Measurements from ENCODE around the gene SYT2.
"Not testable (repeated sequence)": the region's sequence is repeated elsewhere in the genome, so short reads cannot be mapped to it uniquely, and the experiment has no call there.

The SYT2 gene

DNA sequence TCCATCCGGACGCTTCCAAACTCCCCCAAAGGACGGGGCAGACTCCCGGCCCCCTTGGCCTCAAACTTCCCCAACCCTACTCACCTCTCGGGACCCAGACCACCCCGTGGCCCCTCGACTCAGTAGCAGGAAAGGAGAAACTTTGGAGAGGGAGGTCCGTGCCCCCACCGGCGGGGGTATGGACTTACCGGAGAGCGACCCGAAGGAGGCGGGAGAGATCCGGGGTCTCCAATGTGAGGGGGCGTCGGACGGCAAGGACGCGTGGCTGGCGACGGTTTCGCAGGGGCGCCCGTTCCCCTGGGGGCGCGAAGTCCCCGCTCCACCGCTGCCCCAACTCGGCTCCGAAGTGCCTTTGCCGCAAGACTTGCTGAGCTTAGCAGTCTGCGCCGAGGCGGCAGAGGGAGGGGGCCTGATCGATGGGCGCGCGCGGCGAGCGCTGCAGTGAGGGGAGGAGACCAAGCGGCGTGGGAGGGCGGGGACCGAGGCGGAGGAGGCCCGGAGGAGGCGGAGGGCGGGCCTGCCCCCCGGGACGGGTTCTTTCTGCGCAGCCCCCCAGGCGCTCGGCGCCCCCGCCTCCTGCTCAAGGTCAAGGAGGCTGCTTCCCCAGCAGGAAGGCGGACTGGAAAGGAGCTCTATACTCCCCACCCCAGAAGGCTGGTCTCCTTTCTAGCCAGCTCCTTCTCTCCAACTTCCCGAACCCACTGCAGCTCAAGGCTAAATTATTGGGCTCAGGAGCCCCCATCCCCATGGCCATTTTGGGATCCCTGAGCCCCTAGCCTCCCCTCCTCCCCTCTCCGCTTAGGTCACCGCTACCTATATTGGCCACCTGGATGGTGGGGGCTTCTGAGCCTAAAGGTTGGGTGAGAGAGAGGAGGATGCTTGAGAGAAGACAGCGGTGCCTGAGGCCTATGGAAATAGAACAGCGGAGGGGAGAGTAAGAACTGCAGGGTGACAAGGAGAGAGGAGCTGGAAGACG lies at the start of gene SYT2:
TSS of gene SYT2 (minus strand) at position 385 of the 976 bp plus-strand sequence. CDS start 104,682 bp downstream, outside the sequence.
- DNase-seq (ENCODE audit: low spot score) = peak; percentile 22

DNA sequence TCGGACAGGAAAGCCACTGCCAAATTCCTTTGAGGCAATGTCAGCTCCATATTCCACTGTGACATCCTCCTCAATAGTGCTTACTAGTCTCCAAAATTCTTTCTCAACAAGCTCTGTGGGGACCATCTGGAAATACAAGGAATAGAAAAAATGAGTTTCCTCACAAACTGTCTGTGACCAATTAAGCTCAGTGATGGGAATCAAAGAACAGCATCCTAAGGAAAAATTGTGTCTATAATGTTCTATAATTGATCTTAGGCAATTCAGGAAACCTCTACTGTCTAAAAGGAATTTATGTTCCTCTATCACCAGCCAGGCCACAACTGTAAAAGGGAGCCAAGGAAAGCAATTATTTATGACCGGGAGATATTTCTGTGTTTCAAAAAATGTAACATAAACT lies 46.1 kb upstream of the SYT2 start:
- DNase-seq (ENCODE audit: low spot score) = no peak

GRCh38 chr1:202754293-202754692 lies 44.0 kb upstream of the SYT2 start:
- no peak for DNase-seq (ENCODE audit: low spot score)

DNA sequence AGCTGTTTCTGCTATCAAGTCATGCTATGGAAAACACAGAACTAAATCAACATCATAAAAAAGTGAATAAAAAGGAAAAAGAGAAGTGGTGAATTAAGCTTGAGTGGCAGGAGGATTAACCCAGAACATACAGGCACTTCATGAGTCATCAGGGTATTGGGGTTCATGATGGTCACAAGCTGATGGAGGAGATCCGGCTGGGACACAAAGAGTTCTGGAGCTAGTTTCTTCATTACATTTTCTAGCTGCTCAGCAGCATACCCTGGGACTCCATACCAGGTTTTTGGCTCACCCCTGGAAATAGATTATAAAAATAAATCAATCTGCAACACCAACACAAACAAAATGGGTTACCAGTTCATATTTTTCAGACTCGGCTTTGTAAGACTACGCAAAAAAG lies 42.5 kb upstream of the SYT2 start:
- DNase-seq (ENCODE audit: low spot score) = no peak

DNA sequence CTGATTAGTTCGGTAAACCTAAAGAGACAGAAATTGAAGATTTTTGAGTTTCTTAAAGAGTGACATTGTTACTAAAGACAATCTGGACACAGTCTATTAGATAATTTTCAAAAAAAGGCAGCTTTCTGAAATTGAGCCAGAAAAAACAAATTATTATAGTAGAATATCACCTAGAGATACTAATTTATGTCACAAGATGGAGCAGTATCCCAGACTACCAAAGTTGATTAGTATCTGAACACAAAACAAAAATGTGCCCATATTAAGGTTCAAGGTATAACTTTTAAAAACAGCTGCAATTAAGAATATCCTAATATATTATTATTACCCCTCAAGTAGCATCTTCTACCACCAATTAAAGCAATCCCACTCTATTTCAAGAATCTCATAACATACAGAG lies 40.5 kb upstream of the SYT2 start:
- DNase-seq (ENCODE audit: low spot score) = no peak

DNA sequence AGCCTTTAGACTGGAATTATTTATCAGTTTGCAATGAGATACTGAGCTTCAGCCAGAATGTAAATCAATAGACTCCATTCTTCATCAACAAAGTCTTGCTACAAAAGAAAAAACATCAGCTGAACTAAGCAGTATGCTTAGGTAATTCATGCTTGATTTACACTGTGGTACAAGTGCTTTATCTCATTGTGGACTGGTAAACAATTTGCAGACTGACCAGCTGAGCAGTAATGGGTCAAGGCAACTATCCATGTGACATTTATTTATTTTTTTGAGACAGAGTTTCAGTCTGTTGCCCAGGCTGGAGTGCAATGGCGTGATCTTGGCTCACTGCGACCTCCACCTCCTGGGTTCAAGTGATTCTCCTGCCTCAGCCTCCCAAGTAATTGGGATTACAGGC lies 39.8 kb upstream of the SYT2 start:
- no peak for DNase-seq (ENCODE audit: low spot score)

- no peak for DNase-seq (ENCODE audit: low spot score)
Measured at GRCh38 chr1:202745323-202745888, 35.2 kb upstream of the SYT2 start.

DNA sequence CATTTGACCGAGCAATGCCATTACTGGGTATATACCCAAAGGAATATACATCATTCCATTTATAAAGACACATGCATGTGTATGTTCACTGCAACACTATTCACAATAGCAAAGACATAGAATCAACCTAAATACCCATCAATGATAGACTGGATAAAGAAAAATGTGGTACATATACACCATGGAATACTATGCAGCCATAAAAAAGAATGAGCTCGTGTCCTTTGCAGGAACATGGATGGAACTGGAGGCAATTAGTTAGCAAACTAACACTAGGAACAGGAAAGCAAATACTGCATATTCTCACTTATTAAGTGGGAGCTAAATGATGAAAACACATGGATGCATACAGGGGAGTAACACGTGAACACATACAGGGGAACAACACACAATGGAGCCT lies 34.5 kb upstream of the SYT2 start:
- not testable (repeated sequence) for DNase-seq (ENCODE audit: low spot score)

DNA sequence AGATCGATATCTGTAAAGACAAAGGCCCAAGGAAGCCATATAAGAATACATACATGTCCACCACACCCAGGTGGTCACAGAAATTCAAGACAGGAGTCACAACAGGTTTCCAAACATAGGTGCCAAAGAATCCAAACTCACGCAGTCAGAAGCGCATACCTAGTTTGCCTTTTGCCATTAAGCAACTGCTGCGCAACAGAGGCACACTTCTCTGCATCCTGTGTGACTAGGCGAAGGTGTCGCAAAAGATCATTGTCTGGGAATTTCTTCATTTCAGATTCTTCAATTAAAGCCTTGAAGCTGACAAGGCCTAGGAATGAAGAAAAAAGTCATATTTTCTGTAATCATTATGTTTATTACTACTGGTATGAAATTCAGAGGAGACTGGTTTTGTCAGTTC lies 32.2 kb upstream of the SYT2 start:
- no peak for DNase-seq (ENCODE audit: low spot score)

GRCh38 chr1:202733251-202733650 lies 23.0 kb upstream of the SYT2 start:
- no peak for DNase-seq (ENCODE audit: low spot score)

- DNase-seq (ENCODE audit: low spot score) = no peak
Measured at GRCh38 chr1:202728951-202729350, 18.7 kb upstream of the SYT2 start.

- no peak for DNase-seq (ENCODE audit: low spot score)
Measured at GRCh38 chr1:202725526-202725925, 15.3 kb upstream of the SYT2 start.

DNA sequence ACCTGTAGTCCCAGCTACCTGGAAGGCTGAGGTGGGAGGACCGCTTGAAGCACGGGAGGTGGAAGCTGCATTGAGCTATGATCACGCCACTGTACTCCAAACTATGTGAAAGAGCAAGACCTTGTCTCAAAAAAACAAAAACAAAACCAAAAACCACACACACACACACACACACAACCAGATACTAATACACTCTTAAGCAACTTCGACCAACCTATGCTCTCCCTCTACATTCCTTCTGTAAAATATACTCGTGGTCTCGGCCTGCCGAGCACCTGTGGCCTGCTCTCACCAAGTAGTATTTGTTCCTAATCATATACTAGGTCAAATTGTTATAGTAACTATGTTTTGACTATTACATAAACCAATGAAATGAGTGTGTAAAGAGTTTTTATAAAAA lies 13.5 kb upstream of the SYT2 start:
- DNase-seq (ENCODE audit: low spot score) = no peak

- DNase-seq (ENCODE audit: low spot score) = not testable (repeated sequence)
Measured at GRCh38 chr1:202723046-202723445, 12.8 kb upstream of the SYT2 start.

GRCh38 chr1:202716654-202717053 lies 6.4 kb upstream of the SYT2 start:
- DNase-seq (ENCODE audit: low spot score) = no peak

GRCh38 chr1:202714202-202714601 lies 3.9 kb upstream of the SYT2 start:
- not testable (repeated sequence) for DNase-seq (ENCODE audit: low spot score)

- no peak for DNase-seq (ENCODE audit: low spot score)
Measured at GRCh38 chr1:202713110-202713509, 2.9 kb upstream of the SYT2 start.

GRCh38 chr1:202711949-202712635 lies 1.8 kb upstream of the SYT2 start:
- no peak for DNase-seq (ENCODE audit: low spot score)

- DNase-seq (ENCODE audit: low spot score) = no peak
Measured at GRCh38 chr1:202709276-202710041, 795 bp downstream of the SYT2 start.

DNA sequence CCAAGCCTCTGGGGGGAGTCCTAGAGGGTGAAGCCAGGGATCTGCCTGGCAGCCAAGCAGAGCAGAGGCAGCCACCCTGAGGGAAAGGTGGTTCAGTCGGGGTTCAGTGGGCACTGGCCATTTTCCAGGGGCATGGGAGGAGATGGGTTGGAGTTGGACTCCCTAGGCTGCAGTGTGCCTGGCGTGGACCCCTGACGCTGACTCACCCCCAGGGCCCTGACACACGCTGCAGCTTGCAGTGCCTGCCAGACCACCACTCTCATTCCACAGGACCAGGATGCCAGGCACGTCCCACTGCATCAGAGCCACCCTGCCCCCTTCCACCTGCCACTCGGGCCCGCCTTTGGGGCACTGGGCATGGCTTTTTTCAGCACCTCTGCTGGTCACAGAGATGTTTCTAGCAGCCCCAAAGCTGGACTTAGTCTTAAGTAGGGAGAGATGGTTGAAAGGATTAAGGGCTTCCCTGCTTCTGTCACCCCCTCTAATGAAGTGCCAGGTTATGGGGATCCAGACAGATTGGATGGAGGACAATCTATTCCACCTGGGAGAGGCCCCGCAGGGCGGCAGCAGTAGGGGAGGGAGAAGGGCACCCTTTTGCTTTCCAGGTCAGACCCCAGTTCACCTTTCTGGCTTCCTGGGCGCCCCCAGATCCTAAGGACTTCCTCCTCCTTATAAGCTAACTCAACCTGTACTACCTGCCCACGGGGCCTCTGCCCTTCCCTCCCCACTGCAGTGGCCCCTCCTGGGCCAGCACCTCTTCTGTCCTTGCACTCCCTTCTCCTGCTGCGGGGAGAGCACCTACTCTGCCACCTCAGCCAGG lies 1.6 kb downstream of the SYT2 start:
- DNase-seq (ENCODE audit: low spot score) = no peak

GRCh38 chr1:202706851-202707250 lies 3.4 kb downstream of the SYT2 start:
- DNase-seq (ENCODE audit: low spot score) = no peak

All from AG08395 (cell line).